HG03520 (cell line): ENCODE measurements around the gene LNX2.

Experiments used
- ATAC-seq: cut with Tn5 transposase; IDR thresholded peaks from one replicate; pipeline ENCODE4 v1.9.1; 2021; ENCODE audit warnings: mild to moderate bottlenecking, moderate library complexity; ENCODE audit not compliant: unreplicated experiment

The LNX2 gene

GRCh38 chr13:27620377-27621115 lies at the start of gene LNX2:
TSS of gene LNX2 (minus strand) at chr13:27620529. CDS start at chr13:27581703, 38,826 bp downstream.
- ATAC-seq = peak; percentile 84

DNA sequence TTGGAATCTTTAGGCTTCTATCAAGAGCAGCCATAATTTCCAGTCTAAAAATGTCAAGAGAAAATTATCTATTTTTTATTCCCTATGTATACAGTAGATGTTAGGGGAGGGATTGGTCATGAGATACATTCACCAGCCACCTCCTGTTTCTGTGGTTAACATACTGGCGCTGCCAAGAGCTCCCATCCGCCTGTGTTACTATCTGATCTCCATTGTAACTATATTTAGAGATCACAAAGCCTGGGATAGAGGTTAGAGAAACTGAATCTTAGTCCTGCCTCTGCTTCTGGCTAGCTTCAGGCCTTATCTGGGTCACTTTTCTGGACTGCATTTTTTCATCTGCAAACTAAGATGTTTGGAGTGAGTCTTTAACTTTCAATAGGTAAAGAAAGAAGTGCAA lies 47.6 kb upstream of the LNX2 start:
- ATAC-seq = no peak

GRCh38 chr13:27666951-27667350 lies 46.6 kb upstream of the LNX2 start:
- no peak for ATAC-seq

DNA sequence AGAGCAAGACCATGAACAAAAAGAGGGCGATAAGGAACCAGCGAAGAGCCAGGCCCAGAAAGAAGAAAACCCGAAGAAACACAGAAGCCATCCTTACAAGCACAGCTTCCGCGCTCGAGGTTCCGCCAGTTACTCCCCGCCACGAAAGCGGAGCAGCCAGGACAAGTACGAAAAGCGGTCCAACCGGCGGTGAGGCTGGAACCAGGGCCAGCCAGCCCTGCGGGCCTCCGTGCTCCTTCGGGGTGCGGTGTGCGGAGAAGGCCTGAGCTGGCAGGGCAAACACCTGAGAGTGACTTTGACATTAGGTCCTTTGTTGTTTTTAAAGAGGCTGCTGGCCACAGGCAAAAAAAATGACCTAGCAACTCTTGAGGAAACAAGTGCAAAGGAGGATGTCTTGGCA lies 45.4 kb upstream of the LNX2 start:
- ATAC-seq = no peak

- no peak for ATAC-seq
These were observed 45.0 kb upstream of the LNX2 start for GRCh38 chr13:27665333-27665732.

GRCh38 chr13:27663947-27664346 lies 43.6 kb upstream of the LNX2 start:
- no peak for ATAC-seq

GRCh38 chr13:27662738-27663470 lies 42.6 kb upstream of the LNX2 start:
- no peak for ATAC-seq

DNA sequence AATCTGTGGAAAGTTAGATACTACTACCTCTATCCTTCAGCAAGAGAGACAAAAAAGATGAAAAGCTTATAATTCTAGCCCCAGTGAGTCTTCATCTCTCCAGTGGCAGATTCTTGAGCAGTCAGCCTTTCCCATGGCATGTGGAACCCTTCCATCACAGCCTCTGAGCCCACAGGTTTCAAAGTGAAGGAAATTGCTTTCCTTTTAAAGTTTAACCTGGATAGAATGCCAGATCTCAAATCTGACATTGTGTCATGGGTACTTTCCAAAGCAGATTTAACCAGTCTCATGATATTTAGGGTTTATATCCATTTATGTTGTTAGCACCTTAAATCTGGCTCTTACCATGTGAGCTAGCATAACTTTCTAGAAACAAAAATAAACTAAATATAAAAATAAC lies 40.7 kb upstream of the LNX2 start:
- ATAC-seq = no peak

GRCh38 chr13:27660511-27660910 lies 40.2 kb upstream of the LNX2 start:
- ATAC-seq = no peak

- ATAC-seq = no peak
These were observed 39.0 kb upstream of the LNX2 start for GRCh38 chr13:27659145-27659865.

- no peak for ATAC-seq
These were observed 38.2 kb upstream of the LNX2 start for GRCh38 chr13:27658546-27658945.

GRCh38 chr13:27657724-27658123 lies 37.4 kb upstream of the LNX2 start:
- ATAC-seq = no peak

DNA sequence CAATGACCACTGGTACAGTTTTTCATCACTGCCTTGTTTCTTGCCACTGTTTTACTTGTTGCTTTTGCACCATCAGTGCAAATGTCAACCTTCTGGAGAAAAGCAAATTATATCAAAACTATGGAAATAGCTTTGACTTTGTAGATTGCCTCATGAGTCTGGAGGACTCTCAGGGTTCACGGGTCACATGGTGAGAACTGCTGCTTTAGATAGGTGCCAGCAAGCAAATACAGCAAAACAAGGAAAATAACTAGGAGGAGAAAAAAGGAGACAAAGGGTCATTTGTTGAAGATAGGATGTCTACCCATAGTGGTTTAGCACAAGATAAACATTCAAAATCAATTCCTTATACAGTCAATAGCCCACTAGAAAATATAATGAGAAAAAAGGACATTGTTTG lies 34.5 kb upstream of the LNX2 start:
- ATAC-seq = no peak

DNA sequence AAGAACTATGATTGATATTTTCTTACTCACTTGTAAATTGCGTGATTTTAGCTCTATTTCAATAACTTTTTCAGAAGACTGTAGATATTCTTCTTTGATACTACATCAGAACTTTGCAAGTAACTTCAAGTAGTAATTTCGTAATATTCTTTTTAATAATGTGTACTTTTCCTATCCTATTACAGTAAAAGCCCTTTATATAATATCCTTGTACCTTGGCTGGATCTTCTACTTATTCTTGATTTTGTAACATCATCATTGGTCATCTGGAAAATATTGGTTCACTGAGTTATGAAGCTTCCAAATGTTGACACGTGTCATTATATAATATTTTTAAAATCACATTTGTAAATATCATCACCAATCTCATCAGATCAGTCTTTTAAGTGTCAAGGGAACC lies 33.7 kb upstream of the LNX2 start:
- ATAC-seq = no peak

- no peak for ATAC-seq
These were observed 30.0 kb upstream of the LNX2 start for GRCh38 chr13:27650312-27650711.

DNA sequence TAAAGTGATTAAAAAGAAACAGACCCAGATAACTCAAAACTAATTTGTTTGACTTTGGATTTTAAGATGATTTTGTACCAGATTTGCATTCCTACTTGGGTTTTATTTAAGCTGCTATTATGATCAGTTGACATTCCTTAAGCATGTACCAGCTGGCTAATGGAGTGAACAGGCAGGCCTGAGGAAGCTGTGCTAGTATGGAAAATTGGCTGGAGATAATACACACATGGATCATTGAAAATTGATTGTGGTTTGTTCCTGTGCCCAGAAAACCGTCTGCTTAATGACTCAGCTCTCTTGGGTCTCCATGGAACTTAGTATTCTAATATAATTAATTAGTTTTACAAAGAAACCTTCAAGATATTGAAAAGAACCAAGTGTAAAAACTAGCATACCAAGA lies 24.0 kb upstream of the LNX2 start:
- ATAC-seq = no peak

DNA sequence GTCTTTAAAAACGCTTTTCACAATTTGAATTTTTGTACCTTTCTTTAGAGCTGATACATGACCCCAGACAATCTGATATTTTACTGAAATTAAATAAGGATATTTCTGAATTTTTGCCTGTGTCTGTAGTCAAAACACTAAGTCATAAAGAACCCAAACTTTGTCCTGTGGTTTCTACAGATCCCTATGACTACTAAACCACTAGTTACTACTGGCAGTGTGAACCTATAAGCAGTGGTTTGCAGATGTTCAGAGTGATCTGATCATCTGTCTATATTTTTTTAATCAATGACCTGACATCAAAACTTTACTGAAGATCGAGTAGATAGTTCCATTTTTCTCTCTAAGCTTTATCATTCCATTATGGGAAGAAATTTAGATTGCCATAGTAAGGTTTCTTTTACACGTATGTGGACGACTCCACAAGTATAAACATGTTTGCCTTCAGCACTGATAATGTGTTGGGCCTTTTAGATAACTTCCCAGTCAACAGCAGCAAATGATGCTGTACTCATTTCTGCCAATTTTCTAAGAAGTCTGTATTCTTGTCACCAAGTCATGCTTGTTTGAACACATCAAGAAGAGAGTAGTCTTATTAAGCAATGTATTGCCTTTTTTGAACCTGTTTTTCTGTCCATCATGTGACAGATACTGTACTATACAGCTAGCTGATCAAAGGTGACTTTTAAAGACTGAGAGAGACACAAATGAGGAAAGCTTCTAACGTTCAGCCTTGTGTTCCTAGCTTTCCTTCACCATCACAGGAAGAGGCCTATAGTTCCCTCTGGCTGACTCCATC lies 23.2 kb upstream of the LNX2 start:
- no peak for ATAC-seq

- ATAC-seq = no peak
These were observed 21.6 kb upstream of the LNX2 start for GRCh38 chr13:27641711-27642502.

- no peak for ATAC-seq
These were observed 18.9 kb upstream of the LNX2 start for GRCh38 chr13:27639186-27639585.

DNA sequence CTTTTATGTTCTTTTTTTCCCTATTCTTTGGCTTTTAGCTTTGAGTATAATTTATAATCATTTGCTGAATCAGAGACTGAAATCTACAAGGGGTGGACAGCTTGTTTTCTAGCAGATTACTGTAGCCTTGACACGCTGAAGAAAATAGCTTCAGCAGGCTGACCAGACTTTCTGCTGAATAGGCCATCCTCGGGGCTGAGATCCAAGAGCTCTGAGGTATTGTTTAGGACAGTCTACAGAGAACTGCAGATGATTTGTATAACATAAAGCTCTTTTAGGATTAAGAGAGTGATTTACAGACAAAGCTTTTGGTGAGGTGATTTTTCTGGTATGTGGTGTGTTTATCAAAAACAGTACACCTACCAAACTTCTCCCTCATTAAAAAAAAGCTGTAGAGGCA lies 18.2 kb upstream of the LNX2 start:
- no peak for ATAC-seq
